ENCODE results near the gene CPA1. TPM values are rescaled to one million over a fixed set of nuclear protein-coding genes. Genes with fewer than 3 reads are reported as not detected.
"Not testable (repeated sequence)": the region's sequence is repeated elsewhere in the genome, so short reads cannot be mapped to it uniquely, and the experiment has no call there.

The CPA1 gene
- total and polyA plus RNA-seq, 4 donors: 0.31 to 12.5 (median 0.73) TPM

- Histone ChIP-seq H3K4me3 (no peak overlapping the region), H3K4me1 (ENCODE audit: control insufficient read depth in 5 of 5, insufficient read depth in 5 of 5, low read length in 5 of 5) (peaks cover 0 to 70% (median 43%) of the 10 kb centered on the region in 5 donors), H3K27me3 (ENCODE audit: control insufficient read depth in 3 of 3, insufficient read depth in 3 of 3, low read length in 2 of 3) (no peaks in the 10 kb centered on the region), H3K9me3 (ENCODE audit: control insufficient read depth in 4 of 4, insufficient read depth in 3 of 4, low read length in 3 of 4) (no peaks in the 10 kb centered on the region), H3K36me3 (ENCODE audit: control insufficient read depth in 4 of 4, insufficient read depth in 4 of 4, low read length in 4 of 4) (no peaks in the 10 kb centered on the region), H3K9ac (ENCODE audit: insufficient read depth in 1 of 2, low read length in 2 of 2) (no peak overlapping the region), H3K27ac (ENCODE audit: low read depth in 1 of 2, low read length in 1 of 2) (peak overlapping the region in 1 of 2 donors; percentile 37)
- ATAC-seq (ENCODE audit: insufficient read depth, low FRiP score) (peak; percentile 46), DNase-seq (peak; percentile 84 to 95 (median 91))
- 70 to 76% methylated on average over 3 of the region's 3 CpGs for WGBS, 2 donors
- no peak for TF ChIP-seq CTCF (IDR thresholded peaks at IDR 0.05; ENCODE audit: control extremely low read depth, extremely low read depth)
Measured at GRCh38 chr7:130371046-130371445, 9.2 kb upstream of the CPA1 start.

GRCh38 chr7:130372402-130373165 is 7.7 kb upstream of the CPA1 start:
- H3K27ac ChIP-seq (ENCODE audit: low read depth in 1 of 2, low read length in 1 of 2): peak overlapping the region in 1 of 2 donors; percentile 48
- H3K9ac ChIP-seq (ENCODE audit: insufficient read depth in 1 of 2, low read length in 2 of 2): peak overlapping the region in 1 of 2 donors; percentile 70
- 79 to 84% methylated on average over 11 of the region's 11 CpGs for WGBS, 2 donors
- peaks cover 0 to 70% (median 43%) of the 10 kb centered on the region in 5 donors for H3K4me1 ChIP-seq (ENCODE audit: control insufficient read depth in 5 of 5, insufficient read depth in 5 of 5, low read length in 5 of 5)
- DNase-seq (peak in 2 of 3 donors; percentile 56 to 62), ATAC-seq (ENCODE audit: insufficient read depth, low FRiP score) (no peak)
- H3K27me3 ChIP-seq (ENCODE audit: control insufficient read depth in 3 of 3, insufficient read depth in 3 of 3, low read length in 2 of 3): no peaks in the 10 kb centered on the region
- H3K4me3 ChIP-seq: no peak overlapping the region
- no peaks in the 10 kb centered on the region for H3K36me3 ChIP-seq (ENCODE audit: control insufficient read depth in 4 of 4, insufficient read depth in 4 of 4, low read length in 4 of 4)
- H3K9me3 ChIP-seq (ENCODE audit: control insufficient read depth in 4 of 4, insufficient read depth in 3 of 4, low read length in 3 of 4): peaks cover 0 to 2% (median 0%) of the 10 kb centered on the region in 4 donors
- no peak for TF ChIP-seq CTCF (IDR thresholded peaks at IDR 0.05; ENCODE audit: control extremely low read depth, extremely low read depth)

- peaks cover 0 to 2% (median 0%) of the 10 kb centered on the region in 4 donors for H3K9me3 ChIP-seq (ENCODE audit: control insufficient read depth in 4 of 4, insufficient read depth in 3 of 4, low read length in 3 of 4)
- WGBS, 2 donors: 95 to 98% methylated on average over 6 of the region's 6 CpGs
- ATAC-seq (ENCODE audit: insufficient read depth, low FRiP score) (no peak), DNase-seq (no peak)
- no peaks in the 10 kb centered on the region for H3K27me3 ChIP-seq (ENCODE audit: control insufficient read depth in 3 of 3, insufficient read depth in 3 of 3, low read length in 2 of 3)
- H3K9ac ChIP-seq (ENCODE audit: insufficient read depth in 1 of 2, low read length in 2 of 2): no peak overlapping the region
- H3K36me3 ChIP-seq (ENCODE audit: control insufficient read depth in 4 of 4, insufficient read depth in 4 of 4, low read length in 4 of 4): no peaks in the 10 kb centered on the region
- no peak overlapping the region for H3K4me3 ChIP-seq
- peak overlapping the region in 1 of 2 donors; percentile 85 for H3K27ac ChIP-seq (ENCODE audit: low read depth in 1 of 2, low read length in 1 of 2)
- TF ChIP-seq CTCF (IDR thresholded peaks at IDR 0.05; ENCODE audit: control extremely low read depth, extremely low read depth): no peak
- peaks cover 0 to 56% (median 36%) of the 10 kb centered on the region in 5 donors for H3K4me1 ChIP-seq (ENCODE audit: control insufficient read depth in 5 of 5, insufficient read depth in 5 of 5, low read length in 5 of 5)
Measured at GRCh38 chr7:130374507-130374906, 5.8 kb upstream of the CPA1 start.

- not testable (repeated sequence) for ATAC-seq (ENCODE audit: insufficient read depth, low FRiP score); H3K9me3 ChIP-seq (ENCODE audit: control insufficient read depth in 4 of 4, insufficient read depth in 3 of 4, low read length in 3 of 4); H3K27ac ChIP-seq (ENCODE audit: low read depth in 1 of 2, low read length in 1 of 2); H3K9ac ChIP-seq (ENCODE audit: insufficient read depth in 1 of 2, low read length in 2 of 2); DNase-seq; H3K4me3 ChIP-seq; H3K36me3 ChIP-seq (ENCODE audit: control insufficient read depth in 4 of 4, insufficient read depth in 4 of 4, low read length in 4 of 4); H3K27me3 ChIP-seq (ENCODE audit: control insufficient read depth in 3 of 3, insufficient read depth in 3 of 3, low read length in 2 of 3)
- WGBS, 2 donors: 43 to 95% methylated on average over 1 of the region's 1 CpG
- H3K4me1 ChIP-seq (ENCODE audit: control insufficient read depth in 5 of 5, insufficient read depth in 5 of 5, low read length in 5 of 5): peaks cover 0 to 54% (median 20%) of the 10 kb centered on the region in 5 donors
Measured at GRCh38 chr7:130376461-130376860, 3.8 kb upstream of the CPA1 start.
